BLaER1 (cell line): ENCODE data around the gene UBE2F.

Experiments used
- H3K27ac ChIP-seq: shearing (Covaris generic); formaldehyde crosslinking; 2 replicates; pipeline ENCODE4 v1.8.1; 2022
- H3K27me3 ChIP-seq: shearing (Covaris generic); formaldehyde crosslinking; 2 replicates; pipeline ENCODE4 v1.8.1; 2022
- H3K36me3 ChIP-seq: shearing (Covaris generic); formaldehyde crosslinking; 2 replicates; pipeline ENCODE4 v1.8.1; 2022
- H3K4me1 ChIP-seq: shearing (Covaris generic); formaldehyde crosslinking; 2 replicates; pipeline ENCODE4 v1.8.1; 2022
- H3K4me2 ChIP-seq: shearing (Covaris generic); formaldehyde crosslinking; 2 replicates; pipeline ENCODE4 v1.8.1; 2022
- H3K4me3 ChIP-seq: shearing (Covaris generic); formaldehyde crosslinking; 2 replicates; pipeline ENCODE4 v1.8.1; 2022
- H3K9ac ChIP-seq: shearing (Covaris generic); formaldehyde crosslinking; 2 replicates; pipeline ENCODE4 v1.8.1; 2022
- H3K9me3 ChIP-seq: shearing (Covaris generic); formaldehyde crosslinking; 2 replicates; pipeline ENCODE4 v1.8.1; 2022
- H4K20me1 ChIP-seq: shearing (Covaris generic); formaldehyde crosslinking; 2 replicates; pipeline ENCODE4 v1.8.1; 2022
- Cebpa-rat ChIP-seq: shearing (Covaris generic); IDR thresholded peaks from 2 replicates; pipeline ENCODE4 v1.8.1; 2022

The UBE2F gene

GRCh38 chr2:238010572-238010971, 43.8 kb downstream of the UBE2F start:
- no peaks in the 10 kb centered on the region for H3K9me3 ChIP-seq

GRCh38 chr2:238013806-238014205, 47.0 kb downstream of the UBE2F start:
- TF ChIP-seq Cebpa-rat = no peak
- no peaks in the 10 kb centered on the region for H3K27me3 ChIP-seq
- peaks cover 26% of the 10 kb centered on the region for H3K36me3 ChIP-seq
- no peak overlapping the region for H3K9ac ChIP-seq
- H3K9me3 ChIP-seq = no peaks in the 10 kb centered on the region
- 0 out of 2 replicates have a peak, but pooled peaks cover 6% of the 10 kb centered on the region for H4K20me1 ChIP-seq
- H3K4me3 ChIP-seq = no peak overlapping the region
- no peak overlapping the region for H3K27ac ChIP-seq
- peaks cover 35% of the 10 kb centered on the region for H3K4me1 ChIP-seq
- no peak overlapping the region for H3K4me2 ChIP-seq

More at GRCh38 chr2:238010572-238010971, 43.8 kb downstream of the UBE2F start:
- peaks cover 20% of the 10 kb centered on the region for H3K36me3 ChIP-seq
- no peak overlapping the region for H3K4me2 ChIP-seq
- no peak overlapping the region for H3K9ac ChIP-seq
- peaks cover 5% of the 10 kb centered on the region; the same call in 1 of the 2 replicates for H3K4me1 ChIP-seq
- no peak overlapping the region for H3K27ac ChIP-seq
- no peak overlapping the region for H3K4me3 ChIP-seq
- 0 out of 2 replicates have a peak, but pooled peaks cover 12% of the 10 kb centered on the region for H4K20me1 ChIP-seq
- no peaks in the 10 kb centered on the region for H3K27me3 ChIP-seq
- no peak for TF ChIP-seq Cebpa-rat

GRCh38 chr2:238015705-238016104, 48.9 kb downstream of the UBE2F start:
- Histone ChIP-seq H3K4me3 (no peak overlapping the region), H3K9me3 (no peaks in the 10 kb centered on the region), H4K20me1 (0 out of 2 replicates have a peak, but pooled peaks cover 6% of the 10 kb centered on the region), H3K9ac (no peak overlapping the region), H3K36me3 (peaks cover 27% of the 10 kb centered on the region), H3K4me1 (peaks cover 49% of the 10 kb centered on the region), H3K27me3 (no peaks in the 10 kb centered on the region), H3K4me2 (peak overlapping the region; percentile 16; the same call in 1 of the 2 replicates), H3K27ac (no peak overlapping the region)
- TF ChIP-seq Cebpa-rat = no peak

GRCh38 chr2:238016526-238016925, 49.7 kb downstream of the UBE2F start:
- Histone ChIP-seq H3K9ac (no peak overlapping the region), H3K4me1 (peaks cover 52% of the 10 kb centered on the region), H3K9me3 (no peaks in the 10 kb centered on the region), H3K27ac (no peak overlapping the region), H4K20me1 (0 out of 2 replicates have a peak, but pooled peaks cover 5% of the 10 kb centered on the region), H3K27me3 (no peaks in the 10 kb centered on the region), H3K4me2 (peak overlapping the region; percentile 16), H3K4me3 (no peak overlapping the region), H3K36me3 (peaks cover 34% of the 10 kb centered on the region)
- TF ChIP-seq Cebpa-rat = no peak

- peak overlapping the region; percentile 64 for H3K4me2 ChIP-seq
- no peak overlapping the region for H3K4me3 ChIP-seq
- peak overlapping the region; percentile 1; the same call in 1 of the 2 replicates for H3K27ac ChIP-seq
- TF ChIP-seq Cebpa-rat = no peak
- H3K36me3 ChIP-seq = peaks cover 18% of the 10 kb centered on the region
- peaks cover 52% of the 10 kb centered on the region for H3K4me1 ChIP-seq
- H3K9me3 ChIP-seq = no peaks in the 10 kb centered on the region
- no peaks in the 10 kb centered on the region for H4K20me1 ChIP-seq
- no peak overlapping the region for H3K9ac ChIP-seq
- no peaks in the 10 kb centered on the region for H3K27me3 ChIP-seq
These were observed 53.1 kb downstream of the UBE2F start for GRCh38 chr2:238019962-238020361.

- no peak for TF ChIP-seq Cebpa-rat
- Histone ChIP-seq H3K36me3 (peaks cover 26% of the 10 kb centered on the region), H3K4me1 (peaks cover 52% of the 10 kb centered on the region), H3K27me3 (no peaks in the 10 kb centered on the region), H3K27ac (no peak overlapping the region), H3K4me2 (no peak overlapping the region), H3K9ac (no peak overlapping the region), H3K9me3 (no peaks in the 10 kb centered on the region), H3K4me3 (no peak overlapping the region), H4K20me1 (no peaks in the 10 kb centered on the region)
These were observed 54.0 kb downstream of the UBE2F start for GRCh38 chr2:238020816-238021215.

GRCh38 chr2:238021327-238021726, 54.5 kb downstream of the UBE2F start:
- TF ChIP-seq Cebpa-rat = no peak
- no peak overlapping the region for H3K4me2 ChIP-seq
- H3K9me3 ChIP-seq = no peaks in the 10 kb centered on the region
- no peak overlapping the region for H3K27ac ChIP-seq
- H3K4me3 ChIP-seq = no peak overlapping the region
- H4K20me1 ChIP-seq = no peaks in the 10 kb centered on the region
- H3K9ac ChIP-seq = no peak overlapping the region
- peaks cover 46% of the 10 kb centered on the region for H3K4me1 ChIP-seq
- H3K27me3 ChIP-seq = no peaks in the 10 kb centered on the region
- peaks cover 31% of the 10 kb centered on the region for H3K36me3 ChIP-seq

- no peak overlapping the region for H3K27ac ChIP-seq
- H3K4me1 ChIP-seq = peaks cover 39% of the 10 kb centered on the region
- H3K9ac ChIP-seq = no peak overlapping the region
- H3K36me3 ChIP-seq = peaks cover 38% of the 10 kb centered on the region
- no peak overlapping the region for H3K4me3 ChIP-seq
- H4K20me1 ChIP-seq = no peaks in the 10 kb centered on the region
- no peaks in the 10 kb centered on the region for H3K27me3 ChIP-seq
- TF ChIP-seq Cebpa-rat = no peak
- no peaks in the 10 kb centered on the region for H3K9me3 ChIP-seq
- H3K4me2 ChIP-seq = no peak overlapping the region
These were observed 55.9 kb downstream of the UBE2F start for GRCh38 chr2:238022594-238023157.

- H3K9ac ChIP-seq = no peak overlapping the region
- H3K27ac ChIP-seq = no peak overlapping the region
- no peak overlapping the region for H3K4me2 ChIP-seq
- H3K36me3 ChIP-seq = peaks cover 42% of the 10 kb centered on the region
- peaks cover 32% of the 10 kb centered on the region for H3K4me1 ChIP-seq
- TF ChIP-seq Cebpa-rat = no peak
- no peaks in the 10 kb centered on the region for H3K27me3 ChIP-seq
- no peak overlapping the region for H3K4me3 ChIP-seq
- H4K20me1 ChIP-seq = no peaks in the 10 kb centered on the region
- no peaks in the 10 kb centered on the region for H3K9me3 ChIP-seq
These were observed 56.8 kb downstream of the UBE2F start for GRCh38 chr2:238023608-238024007.

- H3K9me3 ChIP-seq = no peaks in the 10 kb centered on the region
- H3K4me2 ChIP-seq = no peak overlapping the region
- H3K9ac ChIP-seq = no peak overlapping the region
- H3K27ac ChIP-seq = no peak overlapping the region
- no peaks in the 10 kb centered on the region for H3K27me3 ChIP-seq
- H3K36me3 ChIP-seq = peaks cover 49% of the 10 kb centered on the region
- no peak for TF ChIP-seq Cebpa-rat
- H3K4me1 ChIP-seq = peaks cover 19% of the 10 kb centered on the region
- no peaks in the 10 kb centered on the region for H4K20me1 ChIP-seq
- no peak overlapping the region for H3K4me3 ChIP-seq
These were observed 58.2 kb downstream of the UBE2F start for GRCh38 chr2:238024986-238025385.
